Brain microvascular endothelial cell (primary cell): ENCODE results near the gene TUBA1A.
"Not testable (repeated sequence)": the region's sequence is repeated elsewhere in the genome, so short reads cannot be mapped to it uniquely, and the experiment has no call there.

Source experiments
- DNase-seq: peaks from one replicate; pipeline ENCODE4 v3.0.0-alpha.2; 2020
- H3K27ac ChIP-seq: fragments of 250-450 bp; sonication (Bioruptor Pico); 2 replicates; pipeline ENCODE4 v1.5.1; 2020; ENCODE audit warnings: mild to moderate bottlenecking, moderate library complexity
- H3K27me3 ChIP-seq: fragments of 250-450 bp; sonication (Bioruptor Pico); replicated peaks from 2 replicates; pipeline ENCODE4 v1.5.1; 2020; ENCODE audit warnings: mild to moderate bottlenecking
- H3K36me3 ChIP-seq: fragments of 250-450 bp; sonication (Bioruptor Pico); replicated peaks from 2 replicates; pipeline ENCODE4 v1.5.1; 2020; ENCODE audit warnings: mild to moderate bottlenecking
- H3K4me3 ChIP-seq: 2 replicates; pipeline ENCODE4 v1.5.1; 2011; ENCODE audit warnings: low read depth, mild to moderate bottlenecking, control low read depth, low read length, moderate library complexity
- CTCF ChIP-seq: IDR thresholded peaks from 2 replicates; pipeline ENCODE4 v1.5.1; 2011; ENCODE audit warnings: low read depth, mild to moderate bottlenecking, moderate library complexity, low read length, control low read depth, inconsistent platforms; ENCODE audit errors: missing control alignments
- in situ Hi-C: cut with HindIII; loops from 2 replicates; pipeline ENCODE4 v1.10.0; 2017; ENCODE audit warnings: low sequenced_read_pairs, low pct_ligation_motif_present

The TUBA1A gene

GRCh38 chr12:49147384-49147783 lies 41.5 kb downstream of the TUBA1A start:
- no peaks in the 10 kb centered on the region for H3K27me3 ChIP-seq
- TF ChIP-seq CTCF, result no peak
- no peak overlapping the region for H3K27ac ChIP-seq
- no peak for DNase-seq
- no peaks in the 10 kb centered on the region for H3K36me3 ChIP-seq
- no peak overlapping the region for H3K4me3 ChIP-seq
- in situ Hi-C loops, result no loop called here

- no peak for DNase-seq
- TF ChIP-seq CTCF, result no peak
Observed at GRCh38 chr12:49146406-49146805, 42.5 kb downstream of the TUBA1A start.

GRCh38 chr12:49144384-49144783 lies 44.5 kb downstream of the TUBA1A start:
- no peak for DNase-seq
- in situ Hi-C loops, result no loop called here
- Histone ChIP-seq H3K36me3 (no peaks in the 10 kb centered on the region), H3K27ac (no peak overlapping the region), H3K4me3 (no peak overlapping the region), H3K27me3 (no peaks in the 10 kb centered on the region)
- no peak for TF ChIP-seq CTCF

More at GRCh38 chr12:49146406-49146805, 42.5 kb downstream of the TUBA1A start:
- Histone ChIP-seq H3K27ac (no peak overlapping the region), H3K36me3 (no peaks in the 10 kb centered on the region), H3K4me3 (no peak overlapping the region), H3K27me3 (no peaks in the 10 kb centered on the region)
- in situ Hi-C loops, result no loop called here

- H3K36me3 ChIP-seq, result no peaks in the 10 kb centered on the region
- H3K4me3 ChIP-seq, result no peak overlapping the region
- no peak for DNase-seq
- in situ Hi-C loops, result no loop called here
- TF ChIP-seq CTCF, result no peak
- H3K27me3 ChIP-seq, result no peaks in the 10 kb centered on the region
- H3K27ac ChIP-seq, result no peak overlapping the region
Observed at GRCh38 chr12:49138999-49139398, 49.9 kb downstream of the TUBA1A start.

- Histone ChIP-seq H3K27ac (no peak overlapping the region), H3K36me3 (no peaks in the 10 kb centered on the region), H3K4me3 (no peak overlapping the region), H3K27me3 (no peaks in the 10 kb centered on the region)
- DNase-seq, result no peak
- in situ Hi-C loops, result no loop called here
- TF ChIP-seq CTCF, result no peak
Observed at GRCh38 chr12:49138587-49138986, 50.3 kb downstream of the TUBA1A start.

- no peak for DNase-seq
- in situ Hi-C loops, result no loop called here
- H3K27me3 ChIP-seq, result no peaks in the 10 kb centered on the region
- no peak for TF ChIP-seq CTCF
- H3K4me3 ChIP-seq, result no peak overlapping the region
- H3K36me3 ChIP-seq, result no peaks in the 10 kb centered on the region
- no peak overlapping the region for H3K27ac ChIP-seq
Observed at GRCh38 chr12:49137476-49137875, 51.4 kb downstream of the TUBA1A start.

- H3K27me3 ChIP-seq, in situ Hi-C loops, H3K36me3 ChIP-seq, H3K4me3 ChIP-seq, H3K27ac ChIP-seq, DNase-seq: not testable (repeated sequence)
Observed at GRCh38 chr12:49136997-49137396, 51.9 kb downstream of the TUBA1A start.
